ENCODE results near the gene UBIAD1.
"Not testable (repeated sequence)": the region's sequence is repeated elsewhere in the genome, so short reads cannot be mapped to it uniquely, and the experiment has no call there.

Gene UBIAD1

DNA sequence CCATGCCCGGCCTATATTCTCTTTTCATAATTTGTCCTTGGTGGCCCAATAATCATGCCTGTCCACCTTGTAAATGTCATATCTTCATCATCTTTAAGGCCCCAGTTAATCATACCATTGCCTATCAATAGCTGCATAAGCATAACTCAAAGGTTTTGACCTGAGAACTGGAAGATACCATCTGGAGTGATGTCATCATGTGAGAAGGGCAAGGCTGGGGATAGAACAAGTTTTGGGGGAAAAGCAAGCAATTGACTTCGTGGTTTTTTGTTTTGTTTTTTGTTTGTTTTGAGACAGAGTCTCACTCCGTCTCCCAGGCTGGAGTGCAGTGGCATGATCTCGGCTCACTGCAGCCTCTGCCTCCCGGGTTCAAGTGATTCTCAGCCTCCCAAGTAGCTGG is 6.2 kb downstream of the UBIAD1 start:
- in situ Hi-C loops (cut with HindIII; ENCODE audit: low sequenced_read_pairs) = no loop called here

DNA sequence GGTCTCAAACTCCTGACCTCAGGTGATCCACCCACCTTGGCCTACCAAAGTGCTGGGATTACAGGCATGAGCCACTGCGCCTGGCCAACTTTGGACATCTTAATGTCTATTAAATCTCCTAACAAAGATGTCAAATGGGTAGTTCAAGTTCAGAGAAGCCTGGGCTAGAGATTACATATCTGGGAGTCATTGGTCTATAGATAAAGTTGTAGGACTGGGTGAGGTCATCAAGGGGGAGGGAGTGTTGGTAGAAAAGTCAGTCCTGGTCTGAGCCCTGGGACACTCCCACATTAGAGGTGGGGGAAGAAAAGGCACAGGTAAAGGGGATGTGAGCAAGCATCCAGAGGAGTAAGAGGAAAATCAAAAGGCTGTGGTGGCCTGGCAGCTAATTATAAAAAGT is 6.6 kb downstream of the UBIAD1 start:
- in situ Hi-C loops (cut with HindIII; ENCODE audit: low sequenced_read_pairs) = no loop called here

DNA sequence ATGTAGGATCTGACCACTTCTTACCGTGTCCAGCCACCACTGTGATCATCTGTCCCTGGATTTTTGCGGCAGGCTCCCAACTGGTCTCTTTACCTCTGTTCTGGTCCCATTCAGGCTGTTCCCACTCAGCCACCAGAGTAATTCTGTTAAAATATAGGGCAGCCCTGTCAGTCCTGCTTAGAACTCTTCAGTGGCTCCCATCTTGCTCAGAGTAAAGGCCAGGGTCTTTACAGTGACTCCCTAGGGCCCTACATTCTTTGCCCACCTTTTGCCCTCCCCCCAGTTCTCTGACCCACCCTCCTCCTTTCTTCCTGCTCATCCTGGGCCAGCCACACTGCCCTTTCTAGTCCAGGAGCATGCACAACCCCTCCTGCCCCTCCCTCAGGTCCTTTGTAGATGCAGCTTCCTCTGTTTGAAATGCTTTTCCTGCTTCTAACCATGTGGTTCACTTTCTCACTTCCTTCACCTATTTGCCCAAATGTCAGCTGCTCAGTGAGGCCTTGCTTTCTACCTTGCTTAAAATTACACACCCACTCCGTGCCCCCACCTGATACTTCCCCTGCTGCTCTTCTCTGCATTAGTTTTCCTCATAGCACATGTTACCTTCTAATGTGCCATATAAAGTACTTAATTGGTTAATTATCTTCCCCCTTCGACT is 7.8 kb downstream of the UBIAD1 start:
- in situ Hi-C loops (cut with HindIII; ENCODE audit: low sequenced_read_pairs) = no loop called here

DNA sequence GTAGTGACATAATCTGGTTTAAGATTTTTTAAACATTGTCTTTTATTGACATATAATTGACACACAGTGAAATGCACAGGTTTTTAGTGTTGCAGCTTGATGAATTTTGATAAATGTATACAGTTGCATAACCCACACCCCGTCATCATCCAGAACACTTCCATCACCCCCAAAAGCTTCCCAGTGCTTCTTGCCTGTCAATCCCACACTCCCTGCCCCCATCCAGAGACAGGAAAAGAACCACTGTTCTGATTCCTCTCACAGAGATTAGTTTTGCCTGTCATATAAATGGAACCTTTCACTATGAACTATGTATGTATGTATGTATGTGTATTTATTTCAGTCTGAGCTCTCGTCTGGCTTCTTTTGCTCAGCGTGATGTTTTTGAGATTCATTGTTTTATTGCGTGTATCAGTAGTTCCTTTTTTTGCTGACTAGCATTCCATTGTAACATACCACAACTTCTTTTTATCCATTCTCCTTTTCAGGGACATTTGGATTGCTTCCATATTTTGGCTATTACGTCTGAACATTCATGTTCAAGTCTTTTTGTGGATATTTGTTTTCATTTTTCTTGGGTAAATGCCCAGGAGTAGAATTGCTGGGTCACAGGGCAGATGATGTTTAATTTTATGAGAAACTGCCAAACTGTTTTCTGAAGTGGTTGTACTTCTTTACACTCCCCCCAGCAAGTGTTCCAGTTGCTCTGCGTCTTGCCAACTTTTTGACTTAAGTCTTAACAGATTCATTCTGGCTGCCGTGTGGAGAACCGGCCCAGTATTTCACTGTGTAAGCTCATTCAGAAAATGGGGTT is 8.7 kb downstream of the UBIAD1 start:
- in situ Hi-C loops (cut with HindIII; ENCODE audit: low sequenced_read_pairs) = no loop called here

DNA sequence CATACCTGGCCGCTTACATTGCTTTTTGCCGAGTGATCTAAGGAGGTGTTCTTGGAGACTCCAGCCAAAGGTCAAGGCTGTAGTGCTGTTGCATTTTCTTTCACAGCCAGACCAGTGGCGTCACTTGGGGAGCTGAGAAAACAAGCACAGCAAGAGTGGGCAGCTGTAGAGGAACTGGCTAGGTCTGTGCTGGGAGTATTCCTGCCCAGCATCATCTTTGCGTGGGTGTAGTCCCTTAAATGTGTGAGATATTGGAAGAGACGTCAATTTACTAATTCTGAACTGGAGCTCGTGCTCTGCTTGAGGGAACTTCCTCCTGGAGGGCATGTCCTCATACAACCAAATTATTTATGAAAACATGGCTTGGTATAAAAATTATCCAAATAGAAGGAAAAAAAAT is 10.2 kb downstream of the UBIAD1 start:
- in situ Hi-C loops (cut with HindIII; ENCODE audit: low sequenced_read_pairs) = no loop called here

DNA sequence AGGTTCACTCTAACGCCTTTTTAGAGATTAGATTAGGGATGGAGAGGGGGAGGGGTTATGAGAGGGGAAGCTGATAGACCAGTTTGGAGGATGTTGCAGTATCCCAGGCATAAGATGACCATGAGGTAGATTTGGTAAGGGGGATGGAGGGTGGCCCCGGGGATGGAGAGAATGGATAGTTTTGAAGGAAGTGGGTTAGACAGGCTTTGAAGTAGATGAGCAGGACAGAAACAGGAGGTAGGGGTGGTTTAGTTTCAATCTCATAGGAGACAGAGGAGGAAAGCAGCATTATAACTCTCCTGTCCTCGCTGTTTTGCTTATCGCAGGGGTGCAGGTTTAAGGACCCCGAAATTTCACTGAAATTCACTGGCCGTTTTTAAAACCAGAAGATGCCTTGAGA is 11.8 kb downstream of the UBIAD1 start:
- in situ Hi-C loops (cut with HindIII; ENCODE audit: low sequenced_read_pairs) = no loop called here

DNA sequence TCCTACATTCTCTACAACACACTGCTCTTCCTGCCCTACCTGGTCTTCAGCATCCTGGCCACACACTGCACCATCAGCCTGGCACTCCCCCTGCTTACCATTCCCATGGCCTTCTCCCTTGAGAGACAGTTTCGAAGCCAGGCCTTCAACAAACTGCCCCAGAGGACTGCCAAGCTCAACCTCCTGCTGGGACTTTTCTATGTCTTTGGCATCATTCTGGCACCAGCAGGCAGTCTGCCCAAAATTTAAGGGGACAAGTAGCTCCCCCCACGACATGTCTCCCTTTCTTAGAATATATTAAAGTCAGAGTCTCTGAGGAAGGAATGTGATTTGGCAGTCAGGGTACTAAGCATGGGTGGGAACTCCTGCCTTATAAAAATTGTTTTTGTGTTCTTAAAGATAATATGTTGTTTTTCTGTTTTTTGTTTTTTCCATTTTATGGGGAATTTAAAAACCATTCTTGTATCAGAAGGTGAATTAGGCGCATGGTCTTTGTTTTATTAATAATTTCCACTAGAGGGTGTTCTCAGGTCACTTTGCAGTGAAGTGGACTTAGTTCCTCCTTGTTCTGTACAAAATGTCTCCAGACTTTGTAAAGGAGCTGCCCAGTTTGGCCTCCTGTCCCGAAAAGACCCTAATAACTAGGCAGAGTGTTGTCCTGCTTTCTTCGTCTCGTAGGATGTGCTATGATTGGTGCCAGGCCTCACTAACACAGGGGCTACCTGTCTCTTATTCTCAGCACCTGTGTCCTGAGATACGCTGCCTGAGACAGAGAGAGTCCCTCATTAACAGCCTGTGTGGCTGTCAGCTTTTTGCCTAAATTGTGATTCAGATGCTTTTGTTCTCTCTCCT is 13.1 kb downstream of the UBIAD1 start:
- in situ Hi-C loops (cut with HindIII; ENCODE audit: low sequenced_read_pairs) = no loop called here

DNA sequence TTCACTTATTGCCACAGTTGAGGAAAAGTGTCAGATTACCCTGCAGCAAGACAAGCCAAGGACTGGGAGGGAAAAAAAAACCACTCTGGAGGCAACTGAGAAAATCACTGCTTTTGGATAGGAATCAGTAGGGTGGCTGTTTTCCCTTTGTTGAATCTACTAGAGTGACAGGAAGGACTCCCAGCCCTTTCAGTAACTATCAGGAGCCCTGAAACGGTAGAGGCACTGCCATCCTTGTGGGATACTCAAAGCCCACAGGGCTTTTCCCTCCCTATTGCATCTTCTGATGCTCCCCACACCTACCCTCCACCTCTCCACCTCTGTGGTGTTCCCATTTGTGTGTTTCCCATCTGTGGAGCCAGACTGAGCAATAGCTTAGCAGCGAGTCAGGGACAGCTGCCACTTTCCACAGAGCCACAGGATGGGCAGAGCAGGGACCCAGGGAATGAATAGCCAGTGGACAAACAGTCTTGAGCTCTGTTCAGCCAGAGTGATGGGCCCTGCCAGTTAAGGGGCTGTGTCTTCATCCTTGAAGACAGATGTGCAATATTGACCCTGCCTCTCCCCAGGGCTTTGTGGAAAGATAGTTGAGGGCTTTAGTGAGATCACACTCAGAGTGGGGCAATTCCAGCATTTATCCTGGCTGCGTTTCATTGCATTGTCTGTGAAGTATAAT is 13.9 kb downstream of the UBIAD1 start:
- in situ Hi-C loops (cut with HindIII; ENCODE audit: low sequenced_read_pairs) = no loop called here

DNA sequence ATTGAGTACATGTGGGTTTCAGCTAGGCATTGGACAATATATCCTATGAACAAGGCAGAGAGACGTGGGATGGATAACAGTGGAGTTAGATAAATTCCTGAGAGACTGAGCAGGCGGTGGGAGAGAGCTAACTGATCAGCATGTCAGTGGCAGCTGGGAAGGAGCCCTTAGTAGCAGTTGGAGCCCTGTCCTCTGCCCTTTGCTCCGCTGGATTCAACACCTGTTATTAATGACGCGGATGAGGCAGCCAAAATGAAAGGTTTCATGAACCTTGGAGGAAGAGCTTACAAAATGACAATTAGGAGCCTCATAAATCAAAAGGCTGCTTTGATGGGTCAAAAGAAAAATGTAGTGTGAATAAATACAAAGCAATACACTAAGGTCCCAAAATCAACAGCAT is 16.1 kb downstream of the UBIAD1 start:
- in situ Hi-C loops (cut with HindIII; ENCODE audit: low sequenced_read_pairs) = no loop called here

DNA sequence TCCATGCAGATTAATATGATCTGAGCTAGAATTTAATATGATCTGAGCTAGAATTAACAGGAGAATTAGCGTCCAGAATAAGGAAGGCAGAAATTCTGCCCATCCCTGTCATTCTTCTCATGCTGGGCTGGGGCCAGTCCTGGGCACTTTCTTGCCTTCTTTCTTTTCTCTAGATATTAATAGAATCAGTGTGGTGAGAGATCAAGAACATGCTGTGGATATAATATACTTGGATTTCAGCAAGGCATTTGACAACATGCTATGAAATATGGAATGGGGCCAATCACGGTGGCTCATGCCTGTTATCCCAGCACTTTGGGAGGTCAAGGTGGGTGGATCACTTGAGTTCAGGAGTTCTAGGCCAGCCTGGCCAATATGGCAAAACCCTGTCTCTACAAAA is 18.1 kb downstream of the UBIAD1 start:
- in situ Hi-C loops (cut with HindIII; ENCODE audit: low sequenced_read_pairs) = loop anchor here (10.0 kb wide), 1 partner anchor 54 kb away; no protein-coding TSS in a partner anchor

DNA sequence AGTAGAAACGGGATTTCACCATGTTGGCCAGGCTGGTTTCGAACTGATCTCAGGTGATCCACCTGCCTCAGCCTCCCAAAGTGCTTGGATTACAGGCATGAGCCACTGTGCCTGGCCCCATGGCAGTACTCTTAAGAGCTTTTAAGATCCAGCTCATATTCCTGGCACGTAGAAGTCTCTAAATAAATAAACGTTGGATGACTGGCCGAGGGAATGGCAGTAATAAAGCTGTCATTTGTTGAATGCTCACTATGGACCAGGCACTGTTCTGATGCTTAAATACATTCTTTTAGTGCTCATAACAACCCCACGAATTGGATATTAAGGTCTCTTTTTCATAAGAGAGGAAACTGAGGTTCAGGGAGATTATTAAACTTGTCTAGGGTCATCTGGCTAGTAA is 20.9 kb downstream of the UBIAD1 start:
- in situ Hi-C loops (cut with HindIII; ENCODE audit: low sequenced_read_pairs) = loop anchor here (10.0 kb wide), 1 partner anchor 51 kb away; no protein-coding TSS in a partner anchor

DNA sequence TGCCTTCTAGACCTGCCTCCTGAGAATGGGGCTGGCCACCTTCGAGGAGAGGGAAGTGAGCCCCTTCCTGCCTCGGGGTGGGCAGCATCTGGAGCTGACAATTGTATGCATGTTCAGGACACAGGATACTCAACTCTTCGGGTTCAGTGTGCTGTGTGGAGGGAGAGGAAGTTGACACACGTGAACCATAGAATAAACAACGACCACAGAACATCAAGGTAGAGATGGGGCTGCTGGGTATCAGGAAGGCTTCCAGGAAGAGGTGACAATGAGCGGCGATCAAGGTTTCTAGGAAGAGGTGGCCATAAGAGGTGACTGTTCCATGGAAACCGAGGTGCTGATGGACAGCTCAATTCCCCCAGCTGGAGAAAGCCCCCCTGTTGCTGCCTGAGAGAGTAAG is 22.0 kb downstream of the UBIAD1 start:
- in situ Hi-C loops (cut with HindIII; ENCODE audit: low sequenced_read_pairs) = loop anchor here (10.0 kb wide), 1 partner anchor 50 kb away; no protein-coding TSS in a partner anchor

DNA sequence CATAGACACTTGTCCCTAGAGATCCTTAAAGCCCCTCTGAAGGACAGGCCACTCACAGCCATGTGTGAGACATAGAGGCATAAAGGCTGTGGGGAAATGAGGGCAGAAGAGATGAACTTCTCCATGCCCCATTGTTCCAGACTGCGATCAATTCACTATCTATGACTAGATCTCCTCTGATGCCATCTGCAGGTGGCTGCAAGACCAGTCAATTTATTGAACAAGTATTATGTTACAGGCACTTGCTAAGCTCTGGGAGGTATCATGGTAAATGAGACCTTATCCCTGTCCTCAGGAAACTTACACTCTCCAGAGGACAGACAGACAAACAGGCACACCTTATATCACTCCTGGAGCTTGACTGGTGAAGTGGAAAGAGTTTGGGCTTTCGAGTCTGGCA is 22.9 kb downstream of the UBIAD1 start:
- in situ Hi-C loops (cut with HindIII; ENCODE audit: low sequenced_read_pairs) = loop anchor here (10.0 kb wide), 1 partner anchor 49 kb away; no protein-coding TSS in a partner anchor

DNA sequence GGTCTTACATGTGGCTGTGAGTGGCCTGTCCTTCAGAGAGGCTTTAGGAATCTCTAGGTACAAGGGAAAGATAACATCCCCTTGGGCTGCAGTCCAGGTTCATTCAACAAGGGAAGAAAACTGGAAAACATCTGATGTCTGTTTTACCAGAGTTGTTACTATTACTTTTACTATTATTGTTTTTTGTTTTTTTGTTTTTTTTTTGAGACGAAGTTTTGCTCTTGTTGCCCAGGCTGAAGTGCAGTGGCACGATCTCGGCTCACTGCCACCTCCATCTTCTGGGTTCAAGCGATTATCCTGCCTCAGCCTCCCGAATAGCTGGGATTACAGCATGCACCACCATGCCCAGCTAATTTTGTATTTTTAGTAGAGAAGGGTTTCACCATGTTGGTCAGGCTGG is 24.8 kb downstream of the UBIAD1 start:
- in situ Hi-C loops (cut with HindIII; ENCODE audit: low sequenced_read_pairs) = loop anchor here (10.0 kb wide), 1 partner anchor 47 kb away; no protein-coding TSS in a partner anchor

DNA sequence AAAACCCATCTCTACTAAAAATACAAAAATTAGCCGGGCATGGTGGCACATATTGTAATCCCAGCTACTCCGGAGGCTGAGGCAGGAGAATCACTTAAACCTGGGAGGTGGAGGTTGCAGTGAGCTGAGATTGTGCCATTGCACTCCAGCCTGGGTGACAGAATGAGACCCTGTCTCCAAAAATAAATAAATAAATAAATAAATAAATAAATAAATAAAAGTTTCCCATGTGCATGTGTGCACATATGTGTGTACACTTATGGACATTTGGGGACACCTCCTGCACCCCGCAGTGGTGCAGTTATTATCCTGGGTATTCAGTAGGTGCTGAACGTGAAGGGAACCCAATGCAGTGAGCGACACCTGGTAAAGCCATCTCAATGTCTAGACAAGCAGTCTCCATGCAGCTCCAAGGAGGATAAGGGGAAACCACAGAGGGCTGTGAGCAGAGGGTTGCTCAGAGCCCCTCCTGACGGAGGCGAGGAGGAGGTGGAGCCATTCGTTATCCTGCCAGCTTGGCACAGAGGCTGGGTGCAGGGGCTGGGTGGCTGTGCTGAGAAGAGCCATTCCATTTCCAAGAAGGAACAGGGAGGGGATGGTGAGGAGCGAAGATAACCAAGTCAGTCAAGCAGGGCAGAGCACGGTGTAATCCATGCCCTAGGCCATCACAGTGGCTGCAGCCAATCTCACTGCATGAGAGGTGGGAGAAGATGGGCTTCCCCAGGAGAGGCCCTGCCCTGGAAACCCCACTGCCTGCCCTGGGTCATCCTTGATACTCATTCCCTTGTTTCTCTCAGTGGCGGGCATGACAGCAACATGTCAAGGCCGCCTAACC is 25.6 kb downstream of the UBIAD1 start:
- in situ Hi-C loops (cut with HindIII; ENCODE audit: low sequenced_read_pairs) = loop anchor here (10.0 kb wide), 1 partner anchor 46 kb away; no protein-coding TSS in a partner anchor

DNA sequence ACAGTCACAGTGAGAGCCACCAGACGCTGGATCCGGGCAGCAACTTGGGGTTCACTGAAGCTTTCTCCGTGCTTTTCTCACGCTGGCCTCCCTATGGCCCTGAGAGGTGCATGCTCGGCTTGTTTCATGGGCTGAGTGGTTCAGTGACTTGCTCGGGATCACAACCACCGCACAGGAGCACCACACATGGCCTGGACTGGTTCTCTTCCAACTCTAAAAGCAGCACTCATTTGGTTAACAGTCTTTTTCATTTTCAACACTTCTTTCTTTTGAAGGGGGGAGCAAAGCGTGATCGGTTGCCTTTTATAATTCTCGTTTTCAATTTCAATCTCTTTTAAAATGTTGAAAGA is 26.2 kb downstream of the UBIAD1 start:
- in situ Hi-C loops (cut with HindIII; ENCODE audit: low sequenced_read_pairs) = loop anchor here (10.0 kb wide), 1 partner anchor 46 kb away; no protein-coding TSS in a partner anchor

DNA sequence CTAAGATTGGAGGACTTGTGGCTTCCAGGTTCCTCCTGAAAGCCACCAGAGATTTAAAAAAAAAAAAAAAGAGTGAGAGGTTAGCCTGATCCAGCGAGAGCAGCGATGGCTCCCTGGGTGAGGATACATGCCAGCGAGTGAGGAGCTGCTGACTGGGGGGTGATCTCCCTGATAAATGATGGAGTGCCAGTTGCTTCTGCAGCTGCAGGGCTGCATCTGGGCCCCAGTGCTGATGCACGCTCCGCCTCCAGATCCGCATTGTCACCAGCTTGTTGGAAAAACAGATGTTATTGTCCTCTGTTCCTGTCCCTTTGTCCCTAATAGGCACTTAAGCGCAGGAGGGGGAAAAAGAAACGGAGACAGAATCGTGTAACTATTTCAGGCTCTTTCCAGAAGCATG is 28.6 kb downstream of the UBIAD1 start:
- in situ Hi-C loops (cut with HindIII; ENCODE audit: low sequenced_read_pairs) = no loop called here

DNA sequence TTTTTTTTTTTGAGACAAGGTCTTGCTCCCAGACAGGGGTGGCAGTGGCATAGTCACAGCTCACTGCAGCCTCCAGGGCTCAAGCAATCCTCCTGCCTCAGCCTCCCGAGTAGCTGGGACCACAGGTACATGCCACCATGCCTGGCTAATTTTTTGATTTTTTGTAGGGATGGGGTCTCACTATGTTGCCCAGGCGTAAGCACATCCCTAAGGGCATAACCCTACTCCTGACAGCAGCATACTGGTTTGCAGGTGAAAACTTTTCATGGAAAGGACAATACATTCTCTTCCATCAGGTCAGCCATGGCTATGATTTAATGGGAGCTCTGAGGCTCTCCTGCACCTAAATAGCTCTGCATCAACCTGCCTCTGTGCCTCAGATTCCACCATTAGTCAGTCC is 29.4 kb downstream of the UBIAD1 start:
- in situ Hi-C loops (cut with HindIII; ENCODE audit: low sequenced_read_pairs) = no loop called here

DNA sequence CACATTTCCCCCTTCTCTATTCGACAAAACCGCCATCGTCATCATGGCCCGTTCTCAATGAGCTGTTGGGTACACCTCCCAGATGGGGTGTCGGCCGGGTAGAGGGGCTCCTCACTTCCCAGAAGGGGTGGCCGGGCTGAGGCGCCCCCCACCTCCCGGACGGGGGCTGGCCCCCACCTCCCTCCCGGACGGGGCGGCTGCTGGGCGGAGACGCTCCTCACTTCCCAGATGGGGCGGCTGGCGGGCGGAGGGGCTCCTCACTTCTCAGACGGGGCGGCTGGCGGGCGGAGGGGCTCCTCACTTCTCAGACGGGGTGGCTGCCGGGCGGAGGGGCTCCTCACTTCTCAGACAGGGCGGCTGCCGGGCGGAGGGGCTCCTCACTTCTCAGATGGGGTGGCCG is 32.5 kb downstream of the UBIAD1 start:
- in situ Hi-C loops (cut with HindIII; ENCODE audit: low sequenced_read_pairs) = not testable (repeated sequence)

DNA sequence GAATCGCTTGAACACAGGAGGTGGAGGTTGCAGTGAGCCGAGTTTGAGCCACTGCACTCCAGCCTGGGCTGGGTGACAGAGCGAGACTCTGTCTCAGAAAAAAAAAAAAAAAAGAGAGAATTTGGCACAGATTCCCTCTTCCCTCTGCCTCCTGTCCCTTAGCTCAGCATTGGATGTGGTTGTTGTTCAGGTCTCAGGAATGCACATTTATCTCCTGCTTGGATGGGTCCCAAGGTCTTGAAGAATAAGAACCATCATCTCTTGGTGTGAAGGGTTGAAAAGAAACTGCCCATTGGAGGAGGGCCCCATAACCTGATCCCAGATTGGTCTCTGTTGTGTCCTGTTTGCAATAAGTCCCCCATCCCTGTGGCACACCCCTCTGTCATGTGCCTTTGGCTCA is 34.9 kb downstream of the UBIAD1 start:
- in situ Hi-C loops (cut with HindIII; ENCODE audit: low sequenced_read_pairs) = no loop called here

All from DLD1 (cell line).